Lung (tissue), 16 donors: ENCODE data around the gene DAAM2. TPM values are rescaled to one million over a fixed set of nuclear protein-coding genes. Genes with fewer than 3 reads are reported as not detected.
A peak's percentile ranks its signal among the peaks of the same experiment; 100 is the strongest.

ENCODE experiments used
- ATAC-seq: fragments of 200-7000 bp; cut with Tn5 transposase; one replicate; pipeline ENCODE4 v1.9.1; 2020; ENCODE audit warnings: moderate number of reproducible peaks; ENCODE audit not compliant: insufficient read depth, low FRiP score
- DNase-seq, 3 donors: peaks; one replicate each; pipeline ENCODE4 v3.0.0-alpha.2; 2013 to 2017
- H3K27ac ChIP-seq, 2 donors: one replicate each; pipeline ENCODE4 v1.5.1; 2013; ENCODE audit warnings: mild to moderate bottlenecking in 2 of 2, moderate library complexity in 2 of 2, control low read depth in 1 of 2, inconsistent platforms in 1 of 2, low read depth in 1 of 2, low read length in 1 of 2
- H3K27me3 ChIP-seq, 3 donors: one replicate each; pipeline ENCODE4 v1.5.1; 2013; ENCODE audit warnings: low read length in 2 of 3; ENCODE audit not compliant: control insufficient read depth in 3 of 3, insufficient read depth in 3 of 3
- H3K36me3 ChIP-seq, 4 donors: one replicate each; pipeline ENCODE4 v1.5.1; 2013; ENCODE audit warnings: low read length in 4 of 4, mild to moderate bottlenecking in 1 of 4, moderate library complexity in 1 of 4; ENCODE audit not compliant: control insufficient read depth in 4 of 4, insufficient read depth in 4 of 4
- H3K4me1 ChIP-seq, 5 donors: one replicate each; pipeline ENCODE4 v1.5.1; 2013; ENCODE audit warnings: low read length in 5 of 5, mild to moderate bottlenecking in 2 of 5, moderate library complexity in 1 of 5; ENCODE audit not compliant: control insufficient read depth in 5 of 5, insufficient read depth in 5 of 5
- H3K4me3 ChIP-seq: one replicate; pipeline ENCODE4 v1.5.1; 2013; ENCODE audit warnings: mild to moderate bottlenecking, control low read depth, moderate library complexity
- H3K9ac ChIP-seq, 2 donors: one replicate each; pipeline ENCODE4 v1.5.1; 2013; ENCODE audit warnings: low read length in 2 of 2, control low read depth in 1 of 2; ENCODE audit not compliant: insufficient read depth in 1 of 2
- H3K9me3 ChIP-seq, 4 donors: one replicate each; pipeline ENCODE4 v1.5.1; 2013; ENCODE audit warnings: low read length in 3 of 4, mild to moderate bottlenecking in 1 of 4, moderate library complexity in 1 of 4; ENCODE audit not compliant: control insufficient read depth in 4 of 4, insufficient read depth in 3 of 4
- CTCF ChIP-seq: IDR thresholded peaks from 2 replicates; pipeline ENCODE4 v1.5.1; 2012; ENCODE audit warnings: mild to moderate bottlenecking; ENCODE audit errors: control extremely low read depth, extremely low read depth
- WGBS, 2 donors: extraction: QIAGEN DNeasy Blood & Tissue Kit; methylation state at CpG; one replicate each; pipeline ENCODE4 v1.1.7; 2013; 5-methylcytosine and 5-hydroxymethylcytosine counted together
- long read RNA-seq, 5 donors: transcript quantifications; one replicate each; lab custom pipeline, GENCODE V29; 2026
- polyA plus RNA-seq, 2 donors: library from polyadenylated mRNA; stranded (reverse); fragments of 200-250 nt; gene quantifications; one replicate each; pipeline ENCODE4 v1.2.1, GENCODE V29; 2013
- total RNA-seq, 2 donors: library from RNA; depleted of rRNA in 1 of 2; stranded (reverse); fragments of >200 nt in 1 of 2; gene quantifications; one replicate each; pipeline ENCODE4 v1.2.1, GENCODE V29; 2014 to 2021
- donor health status: control.
- donor health status: control.
- donor health status: Bipolar disorder and iron deficiency.
- donor health status: healthy.
- donor health status: DM: yes; HTN: yes; CAD: no.

The DAAM2 gene
- total RNA-seq (10 to 100 TPM; 30.3 to 43.0 TPM), polyA plus RNA-seq (10 to 100 TPM; 13.6 to 26.8 TPM)
- long read RNA-seq, donor 1, transcript DAAM2-205 (14 exons, 2,531 nt), result major isoform, 8 of 8 reads
- long read RNA-seq, donor 1, partial matches to known transcripts, result 0 of 8 reads
- long read RNA-seq, donor 1, other reads (novel, unspliced or antisense), result 0 of 8 reads
- long read RNA-seq, donor 2, partial matches to known transcripts, result 0 of 3 reads
- long read RNA-seq, donor 2, other reads (novel, unspliced or antisense), result 0 of 3 reads
- long read RNA-seq, donor 3, partial matches to known transcripts, result 0 of 1 reads
- long read RNA-seq, donor 3, other reads (novel, unspliced or antisense), result 0 of 1 reads
- long read RNA-seq, donor 4, result 0 reads
- long read RNA-seq, donor 5, partial matches to known transcripts, result 0 of 5 reads
- long read RNA-seq, donor 5, other reads (novel, unspliced or antisense), result 0 of 5 reads

GRCh38 chr6:39791850-39792539 lies at the start of gene DAAM2:
TSS of gene DAAM2 (plus strand) at chr6:39792376. CDS start at chr6:39856303, 63,927 bp downstream.
- peak; percentile 73 to 77 (median 76) for DNase-seq
- H3K4me1 ChIP-seq, result peaks cover 0 to 39% (median 4%) of the 10 kb centered on the region in 5 donors
- peak within 1 kb of the TSS; percentile 18 to 78 for H3K9ac ChIP-seq
- H3K4me3 ChIP-seq, result peak within 1 kb of the TSS; percentile 44
- H3K9me3 ChIP-seq, result peaks cover 0 to 5% (median 0%) of the 10 kb centered on the region in 4 donors
- WGBS, 2 donors, result 6% methylated on average over 44 to 55 of the region's 55 CpGs
- no peaks in the 10 kb centered on the region for H3K36me3 ChIP-seq
- H3K27me3 ChIP-seq, result no peaks in the 10 kb centered on the region
- ATAC-seq, result peak; percentile 83
- H3K27ac ChIP-seq, result peak within 1 kb of the TSS; percentile 34 to 78
- no peak for TF ChIP-seq CTCF

- no peak overlapping the region for H3K4me3 ChIP-seq
- H3K27ac ChIP-seq, result no peak overlapping the region
- DNase-seq (no peak), ATAC-seq (no peak)
- no peak overlapping the region for H3K9ac ChIP-seq
- no peaks in the 10 kb centered on the region for H3K27me3 ChIP-seq
- H3K4me1 ChIP-seq, result no peaks in the 10 kb centered on the region
- TF ChIP-seq CTCF, result no peak
- no peaks in the 10 kb centered on the region for H3K9me3 ChIP-seq
- 91 to 95% methylated on average over 3 of the region's 3 CpGs for WGBS, 2 donors
- H3K36me3 ChIP-seq, result no peaks in the 10 kb centered on the region
Observed at GRCh38 chr6:39746795-39747194, 45.4 kb upstream of the DAAM2 start.

- no peak overlapping the region for H3K9ac ChIP-seq
- DNase-seq, result no peak
- no peaks in the 10 kb centered on the region for H3K9me3 ChIP-seq
- ATAC-seq, result no peak
- no peak for TF ChIP-seq CTCF
- H3K27ac ChIP-seq, result no peak overlapping the region
- no peaks in the 10 kb centered on the region for H3K36me3 ChIP-seq
- H3K4me3 ChIP-seq, result no peak overlapping the region
- H3K4me1 ChIP-seq, result peaks cover 0 to 7% (median 0%) of the 10 kb centered on the region in 5 donors
- H3K27me3 ChIP-seq, result no peaks in the 10 kb centered on the region
- WGBS, 2 donors, result 91 to 94% methylated on average over 12 of the region's 12 CpGs
Observed at GRCh38 chr6:39752835-39753724, 39.1 kb upstream of the DAAM2 start.
